GM08714 (cell line): ENCODE results near the gene OMD.

Experiments
- H3K4me3 ChIP-seq: fragments of 200-500 bp; sonication (Bioruptor generic); 2 replicates; pipeline ENCODE4 v1.5.1; 2014; ENCODE audit warnings: mild to moderate bottlenecking, low read length, inconsistent platforms
- ZNF274 ChIP-seq: IDR thresholded peaks from 2 replicates; pipeline ENCODE4 v1.6.1; 2012; ENCODE audit warnings: mild to moderate bottlenecking, low read depth, low read length

OMD gene

DNA sequence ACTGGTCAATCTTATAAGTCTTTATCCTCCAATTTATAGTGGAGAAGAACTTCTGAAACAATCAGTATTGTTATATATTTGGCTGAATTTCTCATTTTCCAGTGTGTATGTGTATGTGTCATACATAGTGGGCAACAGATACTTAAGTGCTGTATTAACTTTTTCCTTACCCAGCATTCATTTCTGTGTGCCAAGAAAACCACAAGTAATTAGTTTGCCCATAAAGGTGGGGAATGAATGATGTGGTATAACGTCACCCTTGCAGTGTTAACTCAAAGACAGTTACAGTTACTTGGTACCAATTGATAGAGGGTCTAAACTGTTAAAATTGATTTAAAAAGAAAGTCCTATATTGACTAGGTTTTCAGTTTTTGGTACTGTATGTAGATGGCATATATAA, 21.9 kb downstream of the OMD start:
- no peak for TF ChIP-seq ZNF274

DNA sequence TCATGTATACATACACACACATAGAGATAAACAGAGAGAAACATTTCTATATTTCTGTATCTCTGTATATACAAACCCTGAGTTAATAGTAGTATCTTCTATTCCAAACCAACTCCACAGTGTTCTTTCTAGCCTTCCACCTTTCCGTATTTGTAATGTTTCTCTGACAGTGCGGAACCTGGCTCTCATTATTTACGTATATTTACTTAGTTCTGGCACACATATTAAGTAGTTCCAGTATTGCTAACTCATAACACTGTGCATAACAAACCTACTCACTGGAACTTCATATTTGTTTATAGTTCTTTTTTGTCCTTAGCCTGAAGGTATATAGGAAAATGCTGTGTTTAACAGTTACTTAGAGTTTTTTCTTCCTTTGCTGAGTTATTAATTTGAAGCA, 26.4 kb downstream of the OMD start:
- H3K4me3 ChIP-seq = no peak overlapping the region
- TF ChIP-seq ZNF274 = no peak

More for the DNA sequence above, 21.9 kb downstream of the OMD start:
- H3K4me3 ChIP-seq = no peak overlapping the region

DNA sequence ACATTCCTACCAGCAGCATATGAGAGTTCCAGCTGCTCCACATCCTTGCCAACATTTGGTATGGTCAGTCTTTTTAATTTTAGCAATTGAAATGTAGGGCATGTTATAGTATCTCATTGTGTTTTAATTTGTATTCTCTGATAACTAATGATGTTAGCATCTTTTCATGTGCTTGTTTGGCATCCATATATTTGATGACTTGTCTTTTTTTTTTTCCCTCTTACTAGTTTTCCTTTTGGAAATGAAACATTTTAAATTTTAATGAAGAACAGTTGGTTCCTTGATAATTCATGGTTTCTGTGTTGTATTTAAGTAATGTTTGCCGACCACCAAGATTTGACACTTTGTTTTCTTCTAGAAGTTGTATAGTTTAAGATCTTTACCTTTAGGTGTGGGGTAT, 28.7 kb downstream of the OMD start:
- no peak for TF ChIP-seq ZNF274

GRCh38 chr9:92393686-92394085, 30.6 kb downstream of the OMD start:
- no peak for TF ChIP-seq ZNF274
- H3K4me3 ChIP-seq = no peak overlapping the region

More for the DNA sequence above, 28.7 kb downstream of the OMD start:
- H3K4me3 ChIP-seq = no peak overlapping the region

DNA sequence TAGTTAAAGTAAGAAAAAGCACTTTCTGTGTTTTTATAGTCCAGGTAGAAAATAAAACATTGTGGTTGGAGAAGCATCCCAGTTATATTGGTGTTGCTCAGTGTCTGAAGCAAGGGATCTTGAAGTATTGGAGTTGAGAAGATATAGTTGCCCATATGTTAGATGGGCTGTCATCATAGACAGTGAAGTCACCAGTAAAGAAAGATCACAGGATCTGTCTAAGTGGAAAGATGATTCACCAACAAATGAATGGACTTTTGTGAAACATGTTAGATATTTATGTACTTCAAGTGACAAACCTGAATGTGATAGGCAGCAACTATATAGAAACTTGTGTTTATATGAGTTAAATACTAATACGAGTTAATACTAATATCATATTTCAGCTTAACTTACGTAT, 31.6 kb downstream of the OMD start:
- no peak overlapping the region for H3K4me3 ChIP-seq

GRCh38 chr9:92385953-92386352, 38.3 kb downstream of the OMD start:
- TF ChIP-seq ZNF274 = no peak
- H3K4me3 ChIP-seq = no peak overlapping the region

More for the DNA sequence above, 31.6 kb downstream of the OMD start:
- no peak for TF ChIP-seq ZNF274

DNA sequence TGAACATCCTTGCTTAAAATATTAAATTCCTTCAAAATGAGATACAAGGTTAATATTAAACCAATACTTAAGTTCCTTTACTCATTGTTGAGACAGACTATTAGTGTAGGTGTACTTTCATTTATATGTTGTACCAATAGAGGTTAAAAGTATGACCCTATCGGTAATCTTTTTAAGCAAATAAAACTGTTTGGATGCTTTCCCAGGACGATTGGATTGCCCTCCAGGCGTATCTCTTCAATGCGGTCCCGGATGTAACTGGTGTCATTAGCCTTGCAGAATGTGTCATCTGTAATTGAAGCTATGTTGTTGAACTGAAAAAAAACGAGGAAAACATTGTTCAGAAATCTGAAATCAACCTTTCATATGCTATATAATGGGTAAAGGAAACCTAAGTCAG, 38.8 kb downstream of the OMD start:
- no peak for TF ChIP-seq ZNF274
- no peak overlapping the region for H3K4me3 ChIP-seq

DNA sequence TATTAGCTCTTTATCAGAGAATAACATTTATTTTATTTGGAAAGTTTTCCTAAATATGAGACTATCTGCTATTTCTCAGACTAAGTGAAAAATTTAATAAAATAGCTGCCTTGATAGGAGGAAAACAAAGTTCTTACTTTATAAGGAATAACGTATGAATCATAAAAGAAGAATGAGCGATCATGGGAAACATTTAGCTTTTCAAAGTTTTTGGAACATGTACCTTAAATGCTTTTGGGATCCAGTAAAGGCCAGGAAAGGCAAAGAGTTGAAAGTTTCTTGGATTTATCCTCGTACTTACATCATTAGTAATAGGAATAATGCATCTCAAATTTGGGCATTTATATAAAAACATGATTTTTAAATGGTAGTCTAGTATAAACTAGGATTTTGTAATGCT, 39.3 kb downstream of the OMD start:
- H3K4me3 ChIP-seq = no peak overlapping the region
- no peak for TF ChIP-seq ZNF274

GRCh38 chr9:92384375-92384774, 39.9 kb downstream of the OMD start:
- no peak for TF ChIP-seq ZNF274
- H3K4me3 ChIP-seq = no peak overlapping the region

DNA sequence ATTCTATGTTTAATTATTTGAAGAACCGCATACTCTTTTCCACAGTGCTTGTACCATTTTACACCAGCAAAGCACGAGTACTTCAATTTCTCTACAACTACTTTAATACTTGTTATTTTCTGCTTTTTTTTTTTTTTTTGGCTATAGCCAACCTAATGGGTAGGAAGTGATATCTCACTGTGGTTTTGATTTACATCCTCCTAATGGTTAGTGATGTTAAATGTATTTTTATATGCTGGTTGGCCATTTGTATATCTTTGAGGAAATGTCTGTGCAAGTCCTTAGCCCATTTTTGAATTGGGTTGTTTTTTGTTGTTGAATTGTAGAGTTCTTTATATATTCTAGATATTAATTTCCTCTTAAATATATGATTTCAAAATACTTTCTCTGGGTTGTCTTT, 42.5 kb downstream of the OMD start:
- TF ChIP-seq ZNF274 = no peak
- H3K4me3 ChIP-seq = no peak overlapping the region

DNA sequence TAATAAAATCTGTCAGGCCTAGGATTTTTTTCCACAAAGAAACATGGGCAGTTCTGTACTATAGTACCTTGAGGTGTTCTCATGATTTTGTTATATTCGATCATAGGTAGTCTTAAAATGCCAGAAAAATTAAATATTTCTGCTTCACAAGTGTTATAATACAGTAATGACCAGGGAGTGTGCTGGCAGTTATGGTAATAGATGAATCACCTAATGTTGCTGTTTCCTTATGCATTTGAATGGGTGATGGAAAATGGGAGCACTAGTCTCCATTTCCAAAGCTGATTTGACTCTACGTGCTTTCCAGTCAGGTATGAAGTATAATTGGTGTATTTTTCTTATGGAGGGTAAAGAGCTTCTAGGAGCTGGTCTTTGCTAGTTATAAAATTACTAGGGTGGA, 43.7 kb downstream of the OMD start:
- no peak overlapping the region for H3K4me3 ChIP-seq
- no peak for TF ChIP-seq ZNF274

GRCh38 chr9:92378865-92379560, 45.3 kb downstream of the OMD start:
- no peak for TF ChIP-seq ZNF274
- no peak overlapping the region for H3K4me3 ChIP-seq

- TF ChIP-seq ZNF274 = no peak
Measured at GRCh38 chr9:92377876-92378275, 46.4 kb downstream of the OMD start.

GRCh38 chr9:92373167-92373566, 51.1 kb downstream of the OMD start:
- no peak overlapping the region for H3K4me3 ChIP-seq
- no peak for TF ChIP-seq ZNF274

More at GRCh38 chr9:92377876-92378275, 46.4 kb downstream of the OMD start:
- no peak overlapping the region for H3K4me3 ChIP-seq

DNA sequence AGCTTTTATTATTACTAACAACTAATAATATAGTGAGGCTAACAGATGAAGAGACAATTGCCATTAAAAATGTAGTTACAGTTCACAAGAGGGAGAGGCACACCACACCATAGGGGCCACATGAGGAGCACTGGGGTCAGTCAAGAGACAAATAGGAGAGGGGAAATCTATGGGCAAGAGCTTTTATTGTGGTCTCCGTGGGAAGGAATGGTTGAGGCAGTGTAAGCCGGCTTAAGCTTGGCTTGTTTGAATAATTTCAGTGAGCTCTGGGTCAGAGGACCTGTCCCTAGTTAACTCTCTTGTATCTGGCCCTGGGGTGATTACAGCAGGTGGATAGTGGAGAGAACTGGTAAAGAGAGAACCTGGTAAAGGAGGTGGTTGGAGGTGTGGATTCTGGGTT, 55.2 kb downstream of the OMD start:
- TF ChIP-seq ZNF274 = no peak
- no peak overlapping the region for H3K4me3 ChIP-seq
